ENCODE measurements around the gene HEMGN.

The HEMGN gene

DNA sequence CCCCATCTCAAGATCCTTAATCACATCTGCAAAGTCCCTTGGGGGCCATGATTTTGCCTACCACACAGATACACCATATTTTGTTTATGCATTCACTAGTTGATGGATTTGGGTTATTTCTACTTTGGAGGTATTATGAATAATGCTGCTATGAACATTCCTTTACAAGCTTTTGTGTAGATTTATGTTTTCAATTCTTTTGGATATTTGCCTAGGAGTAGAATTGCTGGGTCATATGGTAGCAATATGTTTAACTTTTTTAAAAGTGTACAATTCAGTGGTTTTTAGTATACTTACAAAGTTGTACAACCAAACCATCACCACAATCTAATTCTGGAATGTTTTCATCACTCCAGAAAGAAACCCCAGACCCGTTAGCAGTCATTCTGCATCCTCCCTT is 37.4 kb upstream of the HEMGN start:
- no peak for DNase-seq (ENCODE audit: low read depth)
- TF ChIP-seq, protein P1, sequence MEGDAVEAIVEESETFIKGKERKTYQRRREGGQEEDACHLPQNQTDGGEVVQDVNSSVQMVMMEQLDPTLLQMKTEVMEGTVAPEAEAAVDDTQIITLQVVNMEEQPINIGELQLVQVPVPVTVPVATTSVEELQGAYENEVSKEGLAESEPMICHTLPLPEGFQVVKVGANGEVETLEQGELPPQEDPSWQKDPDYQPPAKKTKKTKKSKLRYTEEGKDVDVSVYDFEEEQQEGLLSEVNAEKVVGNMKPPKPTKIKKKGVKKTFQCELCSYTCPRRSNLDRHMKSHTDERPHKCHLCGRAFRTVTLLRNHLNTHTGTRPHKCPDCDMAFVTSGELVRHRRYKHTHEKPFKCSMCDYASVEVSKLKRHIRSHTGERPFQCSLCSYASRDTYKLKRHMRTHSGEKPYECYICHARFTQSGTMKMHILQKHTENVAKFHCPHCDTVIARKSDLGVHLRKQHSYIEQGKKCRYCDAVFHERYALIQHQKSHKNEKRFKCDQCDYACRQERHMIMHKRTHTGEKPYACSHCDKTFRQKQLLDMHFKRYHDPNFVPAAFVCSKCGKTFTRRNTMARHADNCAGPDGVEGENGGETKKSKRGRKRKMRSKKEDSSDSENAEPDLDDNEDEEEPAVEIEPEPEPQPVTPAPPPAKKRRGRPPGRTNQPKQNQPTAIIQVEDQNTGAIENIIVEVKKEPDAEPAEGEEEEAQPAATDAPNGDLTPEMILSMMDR (conservative IDR thresholded peaks at IDR 0.05; ENCODE audit: low read depth, low read length), result no peak
- H3K4me3 ChIP-seq (ENCODE audit: low read depth, low read length), result no peak overlapping the region

DNA sequence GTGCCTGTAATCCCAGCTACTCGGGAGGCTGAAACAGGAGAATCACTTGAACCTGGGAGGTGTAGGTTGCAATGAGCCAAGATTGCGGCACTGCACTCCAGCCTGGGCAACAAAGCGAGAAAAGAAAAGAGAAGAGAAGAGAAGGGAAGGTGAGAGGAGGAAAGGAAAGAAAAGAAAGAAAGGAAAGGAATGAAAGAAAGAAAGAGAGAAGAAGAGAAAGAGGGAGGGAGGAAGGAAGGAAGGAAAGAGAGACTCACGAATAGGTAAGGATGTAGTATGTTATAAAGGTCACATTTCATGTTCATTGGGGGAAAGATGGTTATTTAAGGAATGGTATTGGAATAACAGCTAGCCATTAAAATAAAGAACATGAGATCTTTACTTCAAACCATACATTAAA is 34.8 kb upstream of the HEMGN start:
- no peak overlapping the region for H3K4me3 ChIP-seq (ENCODE audit: low read depth, low read length)
- TF ChIP-seq, protein P1 (conservative IDR thresholded peaks at IDR 0.05; ENCODE audit: low read depth, low read length), result no peak
- no peak for DNase-seq (ENCODE audit: low read depth)

GRCh38 chr9:97970165-97970564 is 32.2 kb upstream of the HEMGN start:
- no peak for DNase-seq (ENCODE audit: low read depth)
- no peak overlapping the region for H3K4me3 ChIP-seq (ENCODE audit: low read depth, low read length)

GRCh38 chr9:97969014-97969413 is 31.0 kb upstream of the HEMGN start:
- TF ChIP-seq, protein P1 (conservative IDR thresholded peaks at IDR 0.05; ENCODE audit: low read depth, low read length), result no peak
- no peak for DNase-seq (ENCODE audit: low read depth)

More at GRCh38 chr9:97970165-97970564, 32.2 kb upstream of the HEMGN start:
- TF ChIP-seq, protein P1 (conservative IDR thresholded peaks at IDR 0.05; ENCODE audit: low read depth, low read length), result no peak

GRCh38 chr9:97966493-97966892 is 28.5 kb upstream of the HEMGN start:
- H3K4me3 ChIP-seq (ENCODE audit: low read depth, low read length), result no peak overlapping the region
- TF ChIP-seq, protein P1 (conservative IDR thresholded peaks at IDR 0.05; ENCODE audit: low read depth, low read length), result no peak
- DNase-seq (ENCODE audit: low read depth), result no peak

More at GRCh38 chr9:97969014-97969413, 31.0 kb upstream of the HEMGN start:
- H3K4me3 ChIP-seq (ENCODE audit: low read depth, low read length), result no peak overlapping the region

DNA sequence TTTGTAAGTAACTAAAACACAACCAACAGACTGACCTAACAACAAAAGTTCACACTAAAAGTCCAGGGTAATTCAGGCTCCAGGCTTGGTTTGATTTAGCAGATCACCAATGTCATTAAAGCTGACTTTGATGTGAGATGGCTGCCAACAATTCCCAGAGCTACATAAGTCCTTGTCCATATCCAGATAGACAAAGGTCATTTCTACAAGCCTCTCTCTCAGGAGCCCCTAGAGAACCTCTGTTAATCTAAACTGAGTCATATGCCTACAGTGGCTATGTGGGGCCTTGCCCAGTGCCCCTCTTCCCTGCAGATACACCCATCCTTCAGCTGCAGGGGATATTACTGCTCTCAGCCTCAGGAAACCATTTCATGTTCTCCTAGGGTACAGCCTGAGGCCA is 26.9 kb upstream of the HEMGN start:
- no peak overlapping the region for H3K4me3 ChIP-seq (ENCODE audit: low read depth, low read length)
- TF ChIP-seq, protein P1 (conservative IDR thresholded peaks at IDR 0.05; ENCODE audit: low read depth, low read length), result no peak

DNA sequence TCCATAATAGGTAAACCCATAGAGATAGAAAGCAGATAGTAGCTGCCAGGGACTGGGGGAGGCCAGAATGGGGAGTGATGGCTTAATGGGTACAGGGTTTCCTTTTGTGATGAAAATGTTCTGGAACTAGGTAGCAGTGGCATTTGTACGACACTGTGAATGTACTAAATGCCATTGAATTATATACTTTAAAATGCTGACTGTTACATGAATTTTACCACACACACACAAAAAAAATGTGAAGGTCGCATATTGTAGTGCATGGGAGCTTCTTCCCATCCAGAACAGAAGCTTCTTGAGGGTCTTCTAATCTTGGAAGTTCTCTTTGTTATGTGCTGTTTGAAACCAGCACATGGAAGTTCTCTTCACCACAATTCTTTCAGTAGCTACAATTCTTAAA is 25.3 kb upstream of the HEMGN start:
- DNase-seq (ENCODE audit: low read depth), result no peak
- TF ChIP-seq, protein P1 (conservative IDR thresholded peaks at IDR 0.05; ENCODE audit: low read depth, low read length), result no peak
- no peak overlapping the region for H3K4me3 ChIP-seq (ENCODE audit: low read depth, low read length)

More for the DNA sequence above, 26.9 kb upstream of the HEMGN start:
- no peak for DNase-seq (ENCODE audit: low read depth)
